ENCODE measurements around the gene CDK6. TPM values are rescaled to one million over a fixed set of nuclear protein-coding genes. Genes with fewer than 3 reads are reported as not detected.
A peak's percentile ranks its signal among the peaks of the same experiment; 100 is the strongest.
"Not testable (repeated sequence)": the region's sequence is repeated elsewhere in the genome, so short reads cannot be mapped to it uniquely, and the experiment has no call there.

CDK6 gene
- total RNA-seq, 1 experiment from 2014 or later: 38.7 TPM

GRCh38 chr7:92748495-92748894 lies 87.9 kb downstream of the CDK6 start:
- H4K20me1 ChIP-seq (ENCODE audit: low read length): no peaks in the 10 kb centered on the region
- POLR2A ChIA-PET (ENCODE audit: unreplicated experiment): no interaction called here
- no peaks in the 10 kb centered on the region for H3K27me3 ChIP-seq (ENCODE audit: low read length)
- H3F3A ChIP-seq (ENCODE audit: low read length, unreplicated experiment): no peaks in the 10 kb centered on the region
- no peaks in the 10 kb centered on the region for H3K9me3 ChIP-seq (ENCODE audit: low read length)
- no peak for ATAC-seq
- no peaks in the 10 kb centered on the region for H3K9me2 ChIP-seq (replicated peaks; ENCODE audit: low read length)
- H3K4me3 ChIP-seq (ENCODE audit: low read length): no peak overlapping the region
- H3K36me3 ChIP-seq (ENCODE audit: low read depth, low read length): peaks cover 8% of the 10 kb centered on the region; the same call in 1 of the 2 replicates
- peaks cover 54% of the 10 kb centered on the region for H3K4me1 ChIP-seq (ENCODE audit: insufficient read depth, low read length)
- no peak overlapping the region for H3K4me2 ChIP-seq (ENCODE audit: low read length)
- DNase-seq: no peak
- no peak overlapping the region for H2AFZ ChIP-seq (ENCODE audit: low read length)
- no peak overlapping the region for H3K27ac ChIP-seq (ENCODE audit: low read length)
- peaks cover 55% of the 10 kb centered on the region for H3K79me2 ChIP-seq (ENCODE audit: low read length)
- intact Hi-C loops (cut with micrococcal nuclease): no loop called here
- no peak overlapping the region for H3K9ac ChIP-seq (ENCODE audit: low read length)
- TF ChIP-seq CTCF (conservative IDR thresholded peaks at IDR 0.05; ENCODE audit: low read depth, low read length) (no peak), EZH2 (IDR thresholded peaks at IDR 0.05; ENCODE audit: low read length, unreplicated experiment) (no peak), EZH2phosphoT487 (IDR thresholded peaks at IDR 0.05; ENCODE audit: borderline replicate concordance, low read length) (no peak)
- no TSS peak for BruUV-seq (replicated peaks)
- CTCF ChIA-PET: no interaction called here

- no TSS peak for BruUV-seq (replicated peaks)
- TF ChIP-seq CTCF (conservative IDR thresholded peaks at IDR 0.05; ENCODE audit: low read depth, low read length) (no peak), EZH2phosphoT487 (IDR thresholded peaks at IDR 0.05; ENCODE audit: borderline replicate concordance, low read length) (no peak), EZH2 (IDR thresholded peaks at IDR 0.05; ENCODE audit: low read length, unreplicated experiment) (no peak)
- Histone ChIP-seq H3F3A (ENCODE audit: low read length, unreplicated experiment) (no peaks in the 10 kb centered on the region), H3K9me3 (ENCODE audit: low read length) (no peaks in the 10 kb centered on the region), H3K27ac (ENCODE audit: low read length) (peak overlapping the region; percentile 60), H3K4me3 (ENCODE audit: low read length) (no peak overlapping the region), H3K27me3 (ENCODE audit: low read length) (no peaks in the 10 kb centered on the region), H3K9ac (ENCODE audit: low read length) (0 out of 2 replicates have a peak overlapping the region, but pooled peaks have one; percentile 9), H4K20me1 (ENCODE audit: low read length) (no peaks in the 10 kb centered on the region), H3K4me1 (ENCODE audit: insufficient read depth, low read length) (peaks cover 44% of the 10 kb centered on the region), H3K79me2 (ENCODE audit: low read length) (peaks cover 56% of the 10 kb centered on the region), H3K36me3 (ENCODE audit: low read depth, low read length) (peaks cover 8% of the 10 kb centered on the region; the same call in 1 of the 2 replicates), H3K9me2 (replicated peaks; ENCODE audit: low read length) (no peaks in the 10 kb centered on the region), H3K4me2 (ENCODE audit: low read length) (peak overlapping the region; percentile 58), H2AFZ (ENCODE audit: low read length) (peak overlapping the region; percentile 10; the same call in 1 of the 2 replicates)
- CTCF ChIA-PET: no interaction called here
- intact Hi-C loops (cut with micrococcal nuclease): no loop called here
- DNase-seq (peak; percentile 48), ATAC-seq (no peak)
- POLR2A ChIA-PET (ENCODE audit: unreplicated experiment): interaction anchor here (0.8 kb wide), 1 partner anchor 147 kb away, joined by 4 read pairs; no protein-coding TSS in a partner anchor
Measured at GRCh38 chr7:92747041-92747835, 89.1 kb downstream of the CDK6 start.

- no peaks in the 10 kb centered on the region for H3K9me2 ChIP-seq (replicated peaks; ENCODE audit: low read length)
- intact Hi-C loops (cut with micrococcal nuclease): no loop called here
- no peak overlapping the region for H3K27ac ChIP-seq (ENCODE audit: low read length)
- no peaks in the 10 kb centered on the region for H3F3A ChIP-seq (ENCODE audit: low read length, unreplicated experiment)
- H3K79me2 ChIP-seq (ENCODE audit: low read length): peaks cover 45% of the 10 kb centered on the region
- H3K9ac ChIP-seq (ENCODE audit: low read length): no peak overlapping the region
- H2AFZ ChIP-seq (ENCODE audit: low read length): no peak overlapping the region
- peaks cover 3% of the 10 kb centered on the region; the same call in 1 of the 2 replicates for H3K36me3 ChIP-seq (ENCODE audit: low read depth, low read length)
- ChIA-PET CTCF (no interaction called here), POLR2A (ENCODE audit: unreplicated experiment) (no interaction called here)
- no peak for DNase-seq
- H4K20me1 ChIP-seq (ENCODE audit: low read length): no peaks in the 10 kb centered on the region
- no peak overlapping the region for H3K4me3 ChIP-seq (ENCODE audit: low read length)
- no peak overlapping the region for H3K4me2 ChIP-seq (ENCODE audit: low read length)
- H3K27me3 ChIP-seq (ENCODE audit: low read length): no peaks in the 10 kb centered on the region
- TF ChIP-seq CTCF (conservative IDR thresholded peaks at IDR 0.05; ENCODE audit: low read depth, low read length) (no peak), EZH2phosphoT487 (IDR thresholded peaks at IDR 0.05; ENCODE audit: borderline replicate concordance, low read length) (no peak), EZH2 (IDR thresholded peaks at IDR 0.05; ENCODE audit: low read length, unreplicated experiment) (no peak)
- H3K9me3 ChIP-seq (ENCODE audit: low read length): no peaks in the 10 kb centered on the region
- no TSS peak for BruUV-seq (replicated peaks)
- no peak for ATAC-seq
- H3K4me1 ChIP-seq (ENCODE audit: insufficient read depth, low read length): peaks cover 46% of the 10 kb centered on the region
Measured at GRCh38 chr7:92745241-92745640, 91.1 kb downstream of the CDK6 start.

GRCh38 chr7:92744180-92744579 lies 92.2 kb downstream of the CDK6 start:
- DNase-seq; H3F3A ChIP-seq (ENCODE audit: low read length, unreplicated experiment); ATAC-seq; BruUV-seq (replicated peaks); POLR2A ChIA-PET (ENCODE audit: unreplicated experiment); H3K9ac ChIP-seq (ENCODE audit: low read length); CTCF ChIA-PET; H3K4me3 ChIP-seq (ENCODE audit: low read length); H3K9me2 ChIP-seq (replicated peaks; ENCODE audit: low read length); H3K36me3 ChIP-seq (ENCODE audit: low read depth, low read length); H3K4me2 ChIP-seq (ENCODE audit: low read length); H3K9me3 ChIP-seq (ENCODE audit: low read length); H3K27ac ChIP-seq (ENCODE audit: low read length); H2AFZ ChIP-seq (ENCODE audit: low read length); H4K20me1 ChIP-seq (ENCODE audit: low read length); H3K27me3 ChIP-seq (ENCODE audit: low read length): not testable (repeated sequence)
- peaks cover 45% of the 10 kb centered on the region for H3K79me2 ChIP-seq (ENCODE audit: low read length)
- intact Hi-C loops (cut with micrococcal nuclease): loop anchor here (5.0 kb wide), 2 partner anchors 38 to 47 kb away; no protein-coding TSS in a partner anchor
- H3K4me1 ChIP-seq (ENCODE audit: insufficient read depth, low read length): peaks cover 42% of the 10 kb centered on the region
